GM12875 (cell line): ENCODE measurements around the gene CD82.

Experiments
- H3K4me3 ChIP-seq: one replicate; pipeline ENCODE4 v1.5.1; 2011; ENCODE audit warnings: low read depth, low read length, control low read depth
- TF ChIP-seq, protein P1 (sequence below): IDR thresholded peaks from 2 replicates; pipeline ENCODE4 v1.5.1; 2011; ENCODE audit warnings: low read depth, mild to moderate bottlenecking, control low read depth, inconsistent platforms, low read length, moderate library complexity, borderline replicate concordance; ENCODE audit not compliant: insufficient read depth

CD82 gene

DNA sequence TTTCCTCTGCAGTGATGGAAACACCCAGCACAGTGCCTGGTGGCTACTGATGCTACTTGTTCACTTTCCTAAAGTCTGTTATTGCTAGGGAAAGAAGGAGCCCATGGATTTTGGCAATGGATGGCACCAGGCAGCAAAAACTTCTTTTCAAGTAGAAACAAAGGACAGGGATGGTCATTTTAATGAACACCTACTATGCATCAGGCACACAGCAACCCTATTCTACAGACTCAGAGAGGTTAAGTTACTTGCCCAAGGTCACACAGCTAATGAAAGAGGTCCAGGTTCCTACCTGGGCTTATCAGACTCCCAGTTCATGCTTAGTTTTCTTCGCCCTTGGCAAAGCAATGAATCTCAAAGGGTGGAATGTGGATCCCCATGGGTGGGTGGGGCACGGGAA lies 36.9 kb upstream of the CD82 start:
- TF ChIP-seq, protein P1, sequence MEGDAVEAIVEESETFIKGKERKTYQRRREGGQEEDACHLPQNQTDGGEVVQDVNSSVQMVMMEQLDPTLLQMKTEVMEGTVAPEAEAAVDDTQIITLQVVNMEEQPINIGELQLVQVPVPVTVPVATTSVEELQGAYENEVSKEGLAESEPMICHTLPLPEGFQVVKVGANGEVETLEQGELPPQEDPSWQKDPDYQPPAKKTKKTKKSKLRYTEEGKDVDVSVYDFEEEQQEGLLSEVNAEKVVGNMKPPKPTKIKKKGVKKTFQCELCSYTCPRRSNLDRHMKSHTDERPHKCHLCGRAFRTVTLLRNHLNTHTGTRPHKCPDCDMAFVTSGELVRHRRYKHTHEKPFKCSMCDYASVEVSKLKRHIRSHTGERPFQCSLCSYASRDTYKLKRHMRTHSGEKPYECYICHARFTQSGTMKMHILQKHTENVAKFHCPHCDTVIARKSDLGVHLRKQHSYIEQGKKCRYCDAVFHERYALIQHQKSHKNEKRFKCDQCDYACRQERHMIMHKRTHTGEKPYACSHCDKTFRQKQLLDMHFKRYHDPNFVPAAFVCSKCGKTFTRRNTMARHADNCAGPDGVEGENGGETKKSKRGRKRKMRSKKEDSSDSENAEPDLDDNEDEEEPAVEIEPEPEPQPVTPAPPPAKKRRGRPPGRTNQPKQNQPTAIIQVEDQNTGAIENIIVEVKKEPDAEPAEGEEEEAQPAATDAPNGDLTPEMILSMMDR = no peak

DNA sequence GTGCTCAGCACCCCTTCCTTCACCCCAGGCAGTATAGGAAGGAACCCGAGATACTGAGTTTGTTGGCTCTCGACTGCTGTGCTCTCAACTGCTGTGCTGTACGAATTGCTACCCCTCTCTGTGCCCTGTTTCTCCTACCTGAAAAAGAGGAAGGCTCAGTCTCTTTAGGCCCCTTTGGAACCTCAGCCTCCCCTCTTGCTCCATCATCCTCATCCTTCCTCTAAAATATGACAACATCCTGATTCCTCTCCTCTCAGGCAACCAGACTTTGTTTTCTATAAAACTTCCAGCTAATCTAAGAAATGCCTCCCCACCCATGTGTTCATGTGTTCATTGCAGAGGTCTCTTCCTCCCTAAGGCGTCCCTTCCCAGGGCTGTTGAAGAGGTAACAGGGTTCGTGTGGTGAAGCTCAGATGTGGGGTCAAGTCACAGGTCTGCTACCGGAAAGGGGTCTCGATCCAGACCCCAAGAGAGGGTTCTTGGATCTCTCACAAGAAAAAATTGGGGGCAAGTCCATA lies 35.5 kb upstream of the CD82 start:
- TF ChIP-seq, protein P1 = no peak
- H3K4me3 ChIP-seq = no peak overlapping the region

More for the DNA sequence above, 36.9 kb upstream of the CD82 start:
- no peak overlapping the region for H3K4me3 ChIP-seq

DNA sequence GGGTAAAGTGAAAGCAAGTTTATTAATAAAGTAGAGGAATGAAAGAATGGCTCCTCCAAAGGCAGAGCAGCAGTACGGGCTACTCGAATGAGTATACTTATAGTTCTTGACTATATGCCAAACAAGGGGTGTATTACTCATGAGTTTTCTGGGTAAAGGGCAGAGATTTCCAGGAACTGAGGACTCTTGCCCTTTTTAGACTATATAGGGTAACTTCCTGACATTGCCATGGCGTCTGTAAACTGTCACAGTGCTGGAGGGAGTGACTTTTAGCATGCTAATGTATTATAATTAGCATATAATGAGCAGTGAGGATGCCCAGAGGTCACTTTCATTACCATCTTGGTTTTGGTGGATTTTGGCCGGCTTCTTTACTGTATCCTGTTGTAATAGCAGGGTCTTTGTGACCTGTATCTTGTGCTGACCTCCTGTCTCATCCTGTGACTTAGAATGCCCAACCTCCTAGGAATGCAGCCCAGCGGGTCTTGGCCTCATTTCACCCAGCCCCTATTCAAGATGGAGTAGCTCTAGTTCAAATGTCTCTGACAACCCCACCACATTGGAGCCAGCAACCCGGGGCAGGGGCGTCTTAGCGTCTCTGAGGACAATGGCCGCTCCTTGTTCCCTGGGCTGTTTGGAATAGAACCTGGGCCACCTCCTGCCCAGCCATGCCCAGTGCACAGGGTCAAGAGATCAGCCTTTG lies 34.9 kb upstream of the CD82 start:
- H3K4me3 ChIP-seq = no peak overlapping the region
- TF ChIP-seq, protein P1 = no peak

DNA sequence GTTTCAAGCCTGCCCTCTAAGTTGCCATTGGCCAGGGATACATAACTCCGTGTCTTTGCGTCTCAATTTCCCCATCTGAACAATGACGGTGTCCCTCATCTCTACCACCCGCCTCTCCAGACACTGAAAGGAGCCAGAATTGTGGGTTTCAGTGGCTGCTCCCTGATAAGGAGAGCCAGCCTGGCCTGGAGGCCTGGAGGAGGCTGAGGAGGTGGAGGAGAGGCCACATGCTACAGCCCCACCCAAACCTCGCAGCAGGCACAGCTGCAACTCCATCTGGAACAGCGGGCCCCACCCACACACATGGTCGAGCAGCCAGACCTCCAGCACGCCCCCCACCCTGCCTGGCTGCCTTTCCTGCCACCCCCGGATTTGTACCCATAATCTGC lies 34.4 kb upstream of the CD82 start:
- TF ChIP-seq, protein P1 = no peak
- H3K4me3 ChIP-seq = no peak overlapping the region

DNA sequence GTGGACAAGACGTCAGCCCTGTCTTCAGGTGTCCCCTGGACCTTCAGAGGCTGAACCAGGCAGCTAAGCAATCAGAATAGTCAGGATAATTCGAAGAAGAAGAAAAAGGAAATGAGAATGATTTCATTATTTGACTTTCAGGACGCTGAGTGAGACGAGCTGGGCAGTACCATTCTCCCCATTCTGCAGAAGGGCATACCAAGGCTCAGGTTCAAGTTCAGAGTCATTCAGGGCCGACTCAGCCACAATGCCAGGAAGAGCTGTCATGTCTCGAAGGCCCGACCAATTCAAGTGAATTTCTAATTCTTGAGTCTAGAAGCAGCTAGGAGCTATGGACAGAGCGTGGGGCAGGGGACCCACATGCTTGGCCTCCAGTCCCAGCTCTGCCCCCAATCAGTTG lies 33.8 kb upstream of the CD82 start:
- no peak overlapping the region for H3K4me3 ChIP-seq
- TF ChIP-seq, protein P1 = no peak

DNA sequence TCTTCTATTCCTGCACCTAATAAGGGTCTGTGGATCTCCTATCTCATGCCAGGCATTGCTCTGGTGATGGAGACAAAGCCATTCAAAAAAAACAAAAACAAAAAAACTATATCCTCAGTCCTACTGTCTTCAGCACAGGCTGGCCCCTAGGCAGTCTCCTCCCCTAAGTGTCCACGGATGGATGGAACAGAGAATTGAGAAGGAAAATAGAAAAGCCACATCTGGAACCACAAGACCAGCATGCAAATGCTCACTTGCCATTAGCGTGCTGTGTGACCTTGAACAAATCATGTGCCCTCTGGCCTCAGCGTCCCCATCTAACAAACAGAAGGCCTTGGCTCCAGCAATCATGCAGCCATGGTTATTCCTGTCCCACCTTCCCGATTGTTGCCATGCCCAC lies 32.7 kb upstream of the CD82 start:
- no peak overlapping the region for H3K4me3 ChIP-seq
- TF ChIP-seq, protein P1 = no peak
